GM18951 (cell line): Measurements from ENCODE around the gene MTHFD1L.

Experiments used
- POLR2A ChIP-seq: IDR thresholded peaks from 4 replicates; pipeline ENCODE4 v1.6.1; 2011; ENCODE audit warnings: mild to moderate bottlenecking; ENCODE audit not compliant: insufficient read length, insufficient read depth; ENCODE audit errors: extremely low read depth
- in situ Hi-C: fragments of 300-500 bp; cut with MboI; formaldehyde crosslinking; loops from one replicate; pipeline ENCODE4 v1.12.0; 2022; ENCODE audit warnings: low sequenced_read_pairs, mixed read lengths, inconsistent platforms; ENCODE audit not compliant: unreplicated experiment

The MTHFD1L gene

DNA sequence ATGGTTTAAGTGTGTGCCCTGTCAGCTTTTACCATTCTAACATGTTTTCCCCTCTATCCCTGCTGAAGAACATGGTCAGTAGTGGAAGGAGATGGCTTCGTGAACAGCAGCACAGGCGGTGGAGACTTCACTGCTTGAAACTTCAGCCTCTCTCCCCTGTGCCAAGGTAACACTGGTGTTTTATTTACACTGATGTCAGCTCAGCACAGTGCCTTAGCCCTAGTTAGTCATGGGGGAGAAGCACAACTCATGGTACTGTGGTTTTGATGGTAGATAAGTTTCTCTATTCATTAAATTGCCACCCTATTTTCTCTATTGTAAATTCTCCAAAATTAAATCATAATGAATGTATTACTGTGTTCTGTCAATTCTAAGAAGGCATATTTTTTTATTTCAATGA, 56.6 kb downstream of the MTHFD1L start:
- no peak for TF ChIP-seq POLR2A
- in situ Hi-C loops = no loop called here

DNA sequence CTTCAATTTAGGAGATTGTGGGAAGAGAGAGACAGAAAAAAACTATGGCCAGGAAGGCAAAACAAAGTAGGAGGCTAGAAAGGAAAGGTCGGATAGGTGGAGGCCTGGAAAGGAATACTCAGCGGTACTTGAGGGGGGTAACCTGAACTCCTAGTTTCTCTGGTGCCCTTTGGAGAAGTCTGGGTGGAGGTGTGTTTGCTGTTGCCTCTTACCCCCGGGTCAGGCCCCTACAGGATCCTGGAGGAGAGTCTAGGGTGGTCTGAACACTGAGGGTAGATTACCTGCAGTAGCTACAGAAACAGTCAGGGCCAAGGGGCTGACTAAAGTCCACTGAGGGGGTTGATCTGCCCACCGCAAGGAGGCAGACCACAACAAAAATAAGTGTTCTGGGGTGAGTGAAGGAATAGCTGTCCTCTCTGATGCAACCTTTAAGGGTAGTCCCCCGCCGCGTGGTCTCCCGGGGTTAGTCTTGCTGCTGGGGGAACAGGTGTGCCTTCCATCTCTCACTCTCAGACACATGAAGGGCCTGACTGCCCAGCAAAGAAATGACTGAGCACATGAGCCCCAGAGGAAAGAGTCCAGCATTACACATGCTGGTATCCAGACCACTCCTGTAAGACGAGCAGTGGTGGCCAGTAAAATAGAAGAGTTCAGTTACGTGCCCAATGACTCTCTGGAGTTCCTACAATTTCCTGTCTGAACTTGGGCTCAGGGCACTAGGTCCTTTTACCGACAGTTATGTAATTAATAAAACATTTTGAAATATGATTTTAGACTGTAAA, 59.5 kb downstream of the MTHFD1L start:
- in situ Hi-C loops = no loop called here
- no peak for TF ChIP-seq POLR2A

DNA sequence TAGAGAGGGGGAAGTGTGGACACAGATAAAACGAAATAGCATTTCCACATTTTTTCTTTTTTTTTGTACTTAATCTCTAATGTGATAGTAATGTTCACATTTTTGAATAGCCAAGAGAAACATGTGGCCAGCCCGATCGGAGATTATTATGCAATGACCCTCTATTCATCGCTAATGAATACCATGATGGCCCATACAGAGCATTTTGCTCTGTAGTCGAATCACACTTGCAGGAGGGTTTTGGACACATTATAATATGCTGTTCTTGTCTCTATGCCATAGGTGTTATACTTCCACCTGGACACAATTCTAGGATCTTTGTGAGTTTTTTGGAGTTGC, 60.1 kb downstream of the MTHFD1L start:
- TF ChIP-seq POLR2A = no peak
- in situ Hi-C loops = no loop called here

DNA sequence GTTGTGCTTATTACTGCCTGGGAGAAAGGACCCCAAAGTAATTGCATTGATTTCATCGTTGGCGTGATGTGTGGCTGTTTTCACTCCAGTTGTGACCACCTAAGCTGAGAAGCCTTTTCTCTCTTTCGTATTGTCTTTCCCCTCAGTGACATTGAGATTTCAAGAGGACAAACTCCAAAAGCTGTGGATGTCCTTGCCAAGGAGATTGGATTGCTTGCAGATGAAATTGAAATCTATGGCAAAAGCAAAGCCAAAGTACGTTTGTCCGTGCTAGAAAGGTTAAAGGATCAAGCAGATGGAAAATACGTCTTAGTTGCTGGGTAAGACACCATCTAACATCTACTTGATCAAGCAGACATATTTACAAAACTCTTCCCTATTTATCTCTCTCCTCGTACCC, 60.5 kb downstream of the MTHFD1L start:
- in situ Hi-C loops = no loop called here
- no peak for TF ChIP-seq POLR2A

DNA sequence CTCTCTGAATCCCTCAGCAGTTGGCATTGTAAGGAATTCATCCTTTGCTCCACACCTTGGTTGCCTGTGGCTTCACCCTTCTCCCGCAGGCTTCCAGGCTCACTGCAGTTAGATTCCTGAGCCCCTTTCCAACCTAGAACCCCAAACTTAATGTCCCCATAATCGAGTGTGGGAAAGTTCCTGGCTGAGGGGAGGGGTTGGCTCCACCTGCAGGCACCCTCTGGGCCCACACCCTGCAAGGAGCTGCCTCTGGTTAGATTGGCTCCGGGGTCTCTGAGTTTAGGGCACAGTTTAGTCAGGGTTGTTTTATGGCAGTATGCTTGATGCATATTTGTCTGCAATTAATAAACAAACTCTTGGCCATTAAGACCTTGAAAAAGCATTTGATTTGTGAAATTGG, 63.4 kb downstream of the MTHFD1L start:
- no peak for TF ChIP-seq POLR2A
- in situ Hi-C loops = no loop called here

DNA sequence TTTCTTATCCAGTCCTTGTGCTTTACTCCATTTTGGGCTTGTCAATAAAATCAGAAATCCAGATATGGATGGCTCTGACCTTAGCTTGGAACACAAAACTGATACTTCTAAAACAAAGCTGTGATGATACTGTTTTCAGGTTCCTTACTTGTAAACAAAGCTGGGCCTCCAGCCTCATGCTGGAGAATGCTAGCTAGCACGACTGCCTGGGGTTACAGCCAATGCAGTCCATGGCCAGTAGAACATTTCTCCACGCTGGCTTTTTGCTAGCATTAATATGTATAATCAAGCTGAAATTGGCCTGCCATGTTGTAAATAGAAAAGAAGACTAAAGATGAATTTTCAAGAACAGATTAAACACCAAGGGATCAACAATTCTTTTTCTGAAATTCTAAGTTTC, 63.9 kb downstream of the MTHFD1L start:
- TF ChIP-seq POLR2A = no peak

DNA sequence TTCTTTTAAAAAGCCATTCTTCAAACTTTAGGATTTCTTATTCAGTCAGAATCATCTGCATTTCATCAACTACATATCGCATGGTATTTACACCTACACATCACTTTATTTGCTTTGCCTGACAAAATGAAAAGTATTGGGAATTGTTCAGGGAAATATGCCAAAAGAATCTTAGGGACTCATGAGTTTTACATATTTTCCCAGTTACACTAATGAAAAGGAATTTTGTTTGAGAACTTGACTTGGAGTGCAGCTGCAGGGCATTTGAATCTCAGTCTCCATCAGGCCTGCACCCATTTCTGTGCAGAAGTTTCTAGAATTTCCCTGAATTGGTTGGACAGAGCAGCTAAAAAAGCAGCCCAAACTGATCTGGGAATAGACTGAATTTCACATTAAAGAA, 65.3 kb downstream of the MTHFD1L start:
- in situ Hi-C loops = no loop called here
- TF ChIP-seq POLR2A = no peak

More for the DNA sequence above, 63.9 kb downstream of the MTHFD1L start:
- in situ Hi-C loops = no loop called here

DNA sequence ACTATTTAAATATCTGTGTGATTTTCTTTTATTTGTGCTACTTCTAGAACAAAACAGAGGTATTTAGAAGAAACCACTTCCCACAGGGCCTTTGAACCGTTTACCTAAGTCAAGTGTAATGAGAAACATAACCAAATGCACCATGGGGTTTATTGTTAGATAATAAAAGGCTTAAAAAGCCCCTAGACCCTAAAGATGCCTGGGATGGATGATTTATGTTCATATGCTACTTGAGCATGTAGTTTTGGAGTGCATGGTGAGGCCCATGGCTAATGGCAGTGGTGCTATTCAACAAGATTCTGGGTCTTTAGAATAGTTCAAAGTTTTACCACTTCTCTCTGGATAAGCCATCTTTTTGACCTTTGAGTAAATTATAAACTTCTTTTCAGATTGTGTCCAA, 65.9 kb downstream of the MTHFD1L start:
- TF ChIP-seq POLR2A = no peak

DNA sequence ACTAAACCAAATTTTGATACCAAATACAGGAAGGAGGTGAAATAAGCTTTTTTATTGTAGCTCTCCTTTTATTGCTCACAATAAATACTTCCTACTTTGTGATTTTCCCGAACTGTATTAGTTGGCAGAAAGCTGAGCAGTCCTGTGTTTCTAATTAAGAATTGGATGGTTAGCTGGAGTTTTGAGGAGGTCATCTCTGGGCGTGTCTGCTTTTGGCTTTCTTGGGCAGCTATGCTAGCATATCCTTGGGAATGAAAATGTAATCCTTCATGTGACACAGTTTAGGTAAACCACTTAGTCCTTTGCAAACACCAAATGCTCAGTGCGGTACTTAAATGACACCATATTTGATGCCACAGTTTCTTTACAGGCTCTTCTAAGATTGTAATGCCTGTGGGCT, 67.5 kb downstream of the MTHFD1L start:
- in situ Hi-C loops = no loop called here
- TF ChIP-seq POLR2A = no peak

More for the DNA sequence above, 65.9 kb downstream of the MTHFD1L start:
- in situ Hi-C loops = no loop called here

DNA sequence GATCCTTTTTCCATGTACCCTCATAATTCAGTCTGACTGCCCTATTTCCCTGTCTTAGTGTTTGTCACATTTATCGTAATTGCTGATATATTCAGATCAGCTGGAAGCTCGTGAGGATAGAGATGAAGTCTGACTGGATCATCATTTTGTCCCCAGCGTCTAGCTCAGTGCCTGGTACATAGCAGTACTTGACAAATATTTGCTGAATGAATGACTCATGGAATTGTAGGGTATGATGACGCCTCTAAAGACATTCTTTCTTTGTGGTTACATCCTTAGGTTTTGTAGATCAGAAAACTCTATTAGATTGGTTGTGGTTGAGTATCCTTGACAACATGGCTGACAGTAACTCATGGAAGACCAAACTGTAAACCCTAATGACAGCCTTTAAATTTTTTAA, 68.9 kb downstream of the MTHFD1L start:
- TF ChIP-seq POLR2A = no peak
- in situ Hi-C loops = no loop called here

DNA sequence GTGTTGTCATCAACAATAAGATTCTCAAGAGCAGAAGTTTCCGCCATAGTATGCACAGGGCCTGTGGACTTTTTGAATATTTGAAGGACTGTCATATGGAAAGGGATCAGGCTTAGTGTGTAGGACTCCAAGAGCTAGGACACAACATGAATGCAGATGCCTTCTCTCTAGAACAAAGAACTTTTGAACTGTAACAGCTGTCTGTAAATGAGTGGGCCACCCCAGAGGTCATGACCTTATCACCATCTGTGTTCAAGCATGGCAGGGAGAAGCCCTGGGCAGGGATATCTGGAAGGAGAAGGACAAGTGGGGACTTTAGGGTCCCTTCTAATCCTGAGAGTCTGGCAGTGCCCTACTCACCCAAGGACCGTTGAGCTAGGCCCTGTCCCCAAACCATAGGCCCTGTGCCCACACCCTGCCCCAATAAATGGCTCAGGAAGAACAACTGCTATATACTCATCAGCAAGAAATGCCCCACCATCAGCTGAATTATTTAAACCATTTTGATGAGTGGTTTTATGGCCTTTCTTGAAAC, 70.6 kb downstream of the MTHFD1L start:
- in situ Hi-C loops = no loop called here
- TF ChIP-seq POLR2A = no peak

DNA sequence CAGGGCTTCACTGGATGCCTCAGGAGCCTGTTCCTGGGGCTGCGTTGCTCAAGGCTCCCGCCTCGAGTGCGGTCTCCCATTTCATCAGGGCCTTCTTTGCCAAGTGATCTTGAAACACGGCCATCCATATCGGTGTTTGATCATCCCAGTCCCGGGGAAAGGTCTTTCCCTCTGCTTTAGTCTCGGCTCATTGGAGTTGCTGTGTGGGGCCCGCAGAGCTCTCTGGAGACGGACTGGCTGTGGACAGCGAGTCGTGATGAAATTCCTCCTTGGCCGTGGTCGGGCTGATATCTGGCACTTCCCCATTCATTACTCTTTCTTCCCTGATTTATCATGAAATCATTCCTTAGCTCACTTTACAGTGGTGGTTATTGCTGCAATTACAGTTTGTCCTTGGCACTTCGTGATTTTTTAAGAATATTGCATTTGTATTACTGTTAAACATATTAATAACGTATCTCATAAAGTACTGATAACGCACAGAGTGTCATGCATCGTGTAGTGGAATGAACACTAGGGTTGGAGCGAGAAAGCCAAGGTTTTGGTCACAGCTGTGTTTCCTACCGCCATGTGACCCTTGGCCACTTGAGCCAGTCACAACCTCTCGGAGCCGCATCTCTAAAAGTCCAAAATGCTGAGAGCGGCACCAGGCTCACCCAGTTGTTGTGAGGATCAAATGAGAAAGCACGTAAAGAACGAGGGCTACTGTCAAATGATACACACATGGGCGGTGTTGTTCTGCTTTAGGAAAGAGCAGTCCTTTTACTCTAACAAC, 71.8 kb downstream of the MTHFD1L start:
- no peak for TF ChIP-seq POLR2A
- in situ Hi-C loops = no loop called here

DNA sequence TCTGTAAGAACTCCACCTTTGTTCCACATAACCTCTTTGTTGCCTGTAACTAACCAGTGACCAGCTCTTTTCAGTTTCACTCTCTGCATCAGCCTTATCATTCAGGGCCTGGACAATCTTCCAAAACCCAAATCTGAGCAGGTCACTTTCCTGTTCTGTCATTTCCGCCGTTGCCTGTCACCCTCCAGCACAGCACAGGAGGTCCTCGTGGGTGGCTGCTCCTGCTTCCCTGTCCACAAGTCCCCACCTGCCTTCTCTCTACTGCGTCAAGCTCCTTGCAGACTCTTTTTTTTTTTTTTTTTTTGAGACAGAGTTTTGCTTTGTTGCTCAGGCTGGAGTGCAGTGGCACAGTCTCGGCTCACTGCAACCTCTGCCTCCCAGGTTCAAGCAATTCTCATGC, 73.9 kb downstream of the MTHFD1L start:
- in situ Hi-C loops = no loop called here

DNA sequence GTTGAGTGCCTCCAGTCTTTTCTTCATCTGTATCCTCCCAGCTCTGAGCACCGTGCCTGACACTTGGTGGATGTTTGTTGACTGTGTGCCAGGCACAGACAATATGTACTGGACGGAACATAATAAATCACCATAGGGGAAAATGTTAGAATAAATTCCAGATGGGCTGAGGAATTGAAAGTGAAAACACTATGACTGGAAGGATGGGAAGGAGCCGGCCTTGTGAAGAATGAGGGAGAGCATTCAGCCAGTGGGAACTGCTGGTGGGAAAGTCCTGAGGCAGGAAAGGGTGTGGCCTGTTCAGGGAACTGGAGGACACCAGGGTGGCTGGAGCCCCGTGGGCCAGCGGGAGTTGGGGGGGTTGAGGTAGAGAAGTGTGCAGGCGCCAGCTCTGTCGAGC, 75.4 kb downstream of the MTHFD1L start:
- no peak for TF ChIP-seq POLR2A
- in situ Hi-C loops = no loop called here

More for the DNA sequence above, 73.9 kb downstream of the MTHFD1L start:
- TF ChIP-seq POLR2A = no peak

DNA sequence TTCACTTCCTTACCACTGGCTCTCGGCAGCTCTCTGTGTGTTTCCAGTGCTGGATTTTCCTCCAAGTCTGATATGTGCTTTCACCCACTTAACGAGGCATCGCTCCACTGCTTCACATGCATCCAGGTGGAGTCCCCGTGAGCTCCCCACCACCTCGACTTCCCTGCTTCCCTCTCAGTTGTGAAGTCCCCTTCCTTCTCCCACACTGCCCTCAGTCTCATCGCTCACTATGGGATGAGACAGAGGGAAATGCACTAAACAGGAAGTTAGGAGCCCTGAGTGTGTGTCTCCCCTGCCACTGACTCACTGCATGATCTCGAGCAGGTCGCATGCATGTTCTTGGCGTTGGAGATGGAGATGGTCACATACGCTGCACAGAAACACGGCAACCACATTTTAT, 84.0 kb downstream of the MTHFD1L start:
- no peak for TF ChIP-seq POLR2A
- in situ Hi-C loops = no loop called here
